GM21447 (cell line): ENCODE data around the gene OR9I1.

Experiments
- ATAC-seq: cut with Tn5 transposase; IDR thresholded peaks from one replicate; pipeline ENCODE4 v1.9.1; 2021; ENCODE audit not compliant: unreplicated experiment

OR9I1 gene, protein sequence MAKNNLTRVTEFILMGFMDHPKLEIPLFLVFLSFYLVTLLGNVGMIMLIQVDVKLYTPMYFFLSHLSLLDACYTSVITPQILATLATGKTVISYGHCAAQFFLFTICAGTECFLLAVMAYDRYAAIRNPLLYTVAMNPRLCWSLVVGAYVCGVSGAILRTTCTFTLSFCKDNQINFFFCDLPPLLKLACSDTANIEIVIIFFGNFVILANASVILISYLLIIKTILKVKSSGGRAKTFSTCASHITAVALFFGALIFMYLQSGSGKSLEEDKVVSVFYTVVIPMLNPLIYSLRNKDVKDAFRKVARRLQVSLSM

DNA sequence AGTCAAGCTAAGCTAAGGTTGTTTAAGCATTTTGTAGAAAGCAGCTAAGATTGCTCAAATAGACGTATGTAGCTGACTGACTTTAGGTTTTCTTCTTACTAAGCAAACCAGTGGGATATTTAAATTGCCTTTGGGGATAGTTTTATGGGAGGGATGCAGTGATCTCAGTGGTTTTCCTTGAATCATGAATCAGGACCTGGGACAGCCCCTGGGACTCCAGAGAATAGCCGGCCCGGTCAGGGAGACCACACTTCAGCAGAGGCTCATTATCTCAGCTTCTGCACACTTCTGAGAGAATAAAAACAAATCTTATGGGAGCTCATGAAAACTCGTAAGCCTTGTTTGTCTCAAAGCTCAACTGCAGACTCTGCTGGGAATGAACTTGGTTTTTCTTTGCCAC is at the start of gene OR9I1:
OR9I1 (minus strand) TSS at position 62 of the 400 bp plus-strand sequence. CDS start 6,086 bp downstream, outside the sequence.
- ATAC-seq = no peak

DNA sequence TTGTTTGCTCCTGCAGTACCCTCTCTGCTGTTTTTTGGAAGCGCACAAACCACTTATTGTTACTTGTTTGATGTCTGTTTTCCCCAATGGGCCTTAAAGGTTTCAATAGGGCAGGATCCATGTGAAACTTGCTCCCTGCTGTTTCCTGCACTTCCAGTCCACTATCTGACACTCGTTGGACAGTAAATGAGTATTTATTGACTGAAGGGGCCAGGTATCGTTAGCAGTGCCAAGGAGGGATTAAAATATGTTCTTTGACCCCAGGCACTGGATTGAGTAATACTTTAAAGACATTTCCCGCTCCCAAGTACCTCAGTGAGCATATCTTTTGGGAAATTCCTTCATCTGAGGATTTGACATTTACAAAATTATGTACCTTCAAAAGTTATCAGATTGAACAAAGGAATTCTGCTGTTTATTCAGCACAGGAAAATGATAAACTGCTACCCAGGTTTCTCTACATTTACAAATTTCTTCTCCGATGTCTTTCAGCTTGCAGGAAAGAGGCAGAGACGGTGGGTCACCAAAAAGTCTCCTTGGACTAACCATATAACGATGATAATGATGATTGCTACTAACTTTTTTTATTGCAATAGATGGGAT is 40.3 kb upstream of the OR9I1 start:
- no peak for ATAC-seq

DNA sequence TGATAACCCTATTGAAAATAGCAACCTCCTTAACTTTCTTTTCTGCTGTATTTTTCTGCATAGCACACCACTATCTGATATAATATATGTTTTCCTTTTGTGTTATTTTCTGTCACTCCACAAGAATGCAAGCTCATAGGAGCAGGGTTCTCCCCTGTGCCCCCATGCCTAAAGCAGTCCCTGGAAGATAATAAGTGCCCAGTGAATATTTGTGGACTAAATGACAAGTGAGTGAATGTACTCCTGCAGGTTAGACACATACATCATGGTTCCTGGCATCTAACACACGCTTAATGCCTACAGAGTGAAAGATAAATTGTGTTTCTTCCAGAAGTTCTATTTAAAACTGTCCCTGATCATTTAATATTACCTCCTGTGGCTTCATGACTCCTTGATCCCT is 39.7 kb upstream of the OR9I1 start:
- ATAC-seq = no peak

- no peak for ATAC-seq
Observed at GRCh38 chr11:58164389-58164788, 39.1 kb upstream of the OR9I1 start.

- no peak for ATAC-seq
Observed at GRCh38 chr11:58152781-58153180, 27.5 kb upstream of the OR9I1 start.

DNA sequence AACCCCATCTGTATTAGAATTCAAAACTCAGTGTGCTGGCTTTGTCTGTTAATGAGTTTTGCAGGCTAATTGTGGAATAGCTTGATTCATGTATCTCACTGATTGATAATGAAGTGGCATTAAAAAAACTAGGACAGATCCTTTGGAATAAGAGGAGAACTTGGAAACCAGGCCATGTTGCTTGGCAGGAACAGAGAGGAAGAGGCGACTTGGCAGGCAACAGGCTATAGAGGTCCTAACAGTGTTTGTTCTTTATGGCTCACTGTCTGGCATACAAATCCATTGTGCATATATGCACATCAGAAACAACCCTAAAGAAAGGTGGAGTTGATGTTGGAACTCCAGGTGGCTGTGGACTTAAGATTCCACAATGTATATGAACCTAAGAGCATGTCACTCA is 17.4 kb upstream of the OR9I1 start:
- ATAC-seq = no peak

DNA sequence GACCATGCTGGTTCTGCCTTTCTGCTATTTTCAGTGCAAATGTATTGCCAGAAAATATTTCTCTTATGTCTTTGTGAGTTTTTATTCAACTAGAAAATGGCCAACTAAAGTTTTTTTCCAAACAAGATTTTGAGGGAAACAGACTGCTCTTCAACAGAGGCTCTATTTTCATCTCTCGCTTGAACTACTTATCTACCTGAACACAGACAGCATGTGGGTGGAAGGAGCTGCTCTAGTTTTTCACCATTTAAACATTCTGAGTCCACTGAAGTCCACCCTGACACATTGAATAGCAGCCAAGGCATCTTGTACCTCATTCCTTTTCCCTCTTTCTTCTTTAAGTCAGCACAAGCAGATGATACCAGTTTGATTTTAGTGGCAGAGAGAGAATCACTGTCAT is 9.8 kb upstream of the OR9I1 start:
- ATAC-seq = no peak

GRCh38 chr11:58134151-58134550 is 8.8 kb upstream of the OR9I1 start:
- no peak for ATAC-seq

DNA sequence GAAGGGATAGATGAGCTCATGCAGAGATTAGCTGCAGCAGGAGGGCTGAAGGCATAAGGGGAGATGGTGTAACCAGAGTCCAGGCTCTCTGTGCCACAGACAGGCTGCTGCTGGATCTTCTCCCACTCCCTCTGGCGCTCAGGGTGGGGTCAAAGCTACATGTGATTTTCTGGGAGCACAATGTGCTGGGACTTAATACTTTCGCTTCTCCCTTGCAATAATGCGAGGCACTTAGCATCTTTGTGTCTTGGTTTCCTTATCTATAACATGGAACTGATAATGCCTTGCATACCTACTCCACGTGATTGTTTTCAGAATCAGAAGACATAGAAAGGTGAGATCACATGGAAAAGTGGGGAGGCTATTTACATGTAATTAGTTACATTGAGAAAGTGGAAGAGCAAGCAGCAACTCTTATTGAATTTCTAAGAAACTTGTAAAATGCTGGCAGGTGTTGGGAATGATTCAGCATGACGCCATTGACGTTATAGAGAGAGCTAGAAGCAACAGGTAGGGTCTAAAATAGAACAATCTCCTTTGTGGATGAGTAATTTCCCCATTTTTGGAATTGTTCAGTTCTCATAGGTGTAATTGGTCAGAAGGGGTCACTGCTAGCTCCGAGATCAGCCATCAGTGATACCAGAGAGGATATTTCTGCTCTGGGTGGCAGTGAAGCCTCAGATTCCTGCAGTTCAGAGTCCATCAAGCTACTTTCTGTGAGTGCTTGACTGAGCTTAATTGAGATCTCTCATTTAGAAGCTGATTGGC is 8.2 kb upstream of the OR9I1 start:
- ATAC-seq = no peak

DNA sequence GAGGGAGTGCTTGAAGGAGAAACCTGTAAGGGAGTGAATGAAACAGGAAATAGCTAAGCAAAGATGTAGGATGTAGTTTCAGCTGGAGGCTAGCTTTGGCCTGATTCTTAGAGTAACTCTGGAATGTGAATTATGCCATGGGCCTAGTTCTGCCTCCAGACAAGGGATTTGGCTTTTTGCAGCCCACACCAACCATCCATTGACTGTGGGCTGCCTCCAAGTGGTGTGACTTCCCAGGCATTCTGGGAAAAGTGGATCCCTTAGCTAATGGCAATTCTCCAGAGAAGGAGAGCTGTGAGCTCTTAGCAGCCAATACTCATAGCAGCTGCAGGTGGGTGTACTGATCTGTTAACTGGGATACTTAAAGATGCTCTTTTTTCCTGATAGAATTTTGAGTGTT is 2.0 kb upstream of the OR9I1 start:
- ATAC-seq = no peak

DNA sequence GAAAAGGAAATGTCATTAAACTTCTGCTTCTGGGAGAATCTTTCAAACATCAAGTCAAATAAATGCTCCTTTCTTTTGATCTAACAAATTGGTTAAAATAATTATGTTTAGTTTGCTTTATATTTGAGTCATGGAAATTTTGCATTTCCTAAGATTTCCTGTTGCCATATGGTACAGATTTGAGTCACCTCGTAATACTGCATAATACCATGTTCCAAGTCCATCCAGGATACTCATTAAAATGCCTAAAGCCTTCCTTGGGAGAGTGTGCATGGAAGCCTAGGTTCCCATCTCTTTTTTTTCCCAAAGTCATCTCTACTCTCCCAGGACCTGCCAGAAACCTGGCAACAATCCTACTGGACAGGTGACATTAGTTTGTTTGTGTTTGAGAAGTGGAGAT is 4.2 kb downstream of the OR9I1 start:
- ATAC-seq = no peak

GRCh38 chr11:58097437-58097836 is 27.9 kb downstream of the OR9I1 start:
- no peak for ATAC-seq

- ATAC-seq = no peak
Observed at GRCh38 chr11:58086528-58086927, 38.8 kb downstream of the OR9I1 start.

DNA sequence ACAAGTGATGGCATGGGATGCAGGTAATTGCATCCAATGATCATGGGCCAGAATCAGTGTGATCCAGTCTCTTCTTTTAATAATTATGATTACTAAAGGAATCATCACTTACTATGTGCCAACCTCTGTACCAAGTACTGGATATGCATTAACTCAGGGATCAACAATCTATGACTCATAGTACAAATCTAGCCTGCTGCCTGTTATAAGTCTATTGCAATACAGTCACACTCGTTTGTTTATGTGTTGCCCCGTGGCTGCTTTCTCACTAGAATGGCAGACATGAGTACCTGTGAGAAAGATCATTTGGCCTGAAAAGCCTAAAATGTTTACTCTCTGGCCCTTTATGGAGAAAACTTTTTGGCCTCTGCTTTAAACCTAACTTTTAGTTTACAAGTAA is 49.5 kb downstream of the OR9I1 start:
- ATAC-seq = no peak

GRCh38 chr11:58070585-58070984 is 54.7 kb downstream of the OR9I1 start:
- no peak for ATAC-seq

DNA sequence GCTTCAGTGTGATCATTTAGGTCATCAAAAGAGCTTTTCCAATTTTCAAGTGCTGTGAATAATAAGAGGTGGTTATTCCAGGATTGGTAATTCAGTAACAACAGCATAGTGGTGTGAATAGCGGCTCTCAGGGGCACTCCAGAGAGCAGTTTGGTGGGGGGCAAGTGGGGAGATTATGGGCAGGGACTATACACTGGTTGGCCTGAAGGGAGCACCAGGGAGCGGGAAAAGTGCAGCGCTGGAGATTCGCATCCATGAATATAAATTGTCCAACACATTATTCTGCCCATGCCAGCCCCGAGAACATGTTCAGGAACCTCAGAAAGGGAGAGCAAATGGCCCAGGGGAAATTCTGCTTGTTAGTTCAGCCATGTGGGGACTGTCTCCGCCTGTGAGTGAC is 56.7 kb downstream of the OR9I1 start:
- no peak for ATAC-seq

DNA sequence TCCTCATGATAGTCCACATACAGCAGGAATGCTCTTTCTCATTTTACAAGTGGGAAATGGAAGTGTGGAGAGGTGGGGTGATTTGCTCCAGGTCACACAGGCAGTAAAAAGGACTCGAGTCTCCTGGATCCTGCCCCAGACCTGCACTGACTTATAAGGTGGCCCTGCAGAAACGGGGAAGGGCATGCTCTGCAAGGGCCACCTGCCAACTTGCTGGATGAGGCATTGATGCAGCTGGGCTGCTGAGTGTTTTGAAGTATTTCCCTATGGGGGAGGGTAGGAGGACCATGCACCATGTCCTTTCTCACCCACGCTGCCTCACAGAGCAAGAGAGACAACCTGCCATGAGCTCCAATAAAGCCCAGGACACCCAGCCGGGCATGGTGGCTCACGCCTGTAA is 57.6 kb downstream of the OR9I1 start:
- ATAC-seq = no peak
